RWPE2 (cell line): ENCODE data around the gene DPAGT1.

Experiments
- ATAC-seq: fragments of 200-7000 bp; cut with Tn5 transposase; 3 replicates; pipeline ENCODE4 v1.9.1; 2021; ENCODE audit warnings: low read depth
- DNase-seq: peaks from one replicate; pipeline ENCODE4 v3.0.0-alpha.2; 2020; ENCODE audit warnings: low spot score
- H3K27ac ChIP-seq: fragments of 450-650 bp; 2 replicates; pipeline ENCODE4 v1.5.1; 2017; ENCODE audit warnings: mild to moderate bottlenecking; ENCODE audit not compliant: poor library complexity, severe bottlenecking
- H3K27me3 ChIP-seq: fragments of 250-450 bp; sonication (Bioruptor Pico); 2 replicates; pipeline ENCODE4 v1.5.1; 2021; ENCODE audit warnings: mild to moderate bottlenecking, moderate library complexity; ENCODE audit not compliant: insufficient read depth, poor library complexity, severe bottlenecking
- H3K36me3 ChIP-seq: fragments of 250-450 bp; sonication (Bioruptor Pico); 2 replicates; pipeline ENCODE4 v1.5.1; 2020; ENCODE audit warnings: low read depth, mild to moderate bottlenecking, moderate library complexity
- H3K4me1 ChIP-seq: fragments of 250-450 bp; sonication (Bioruptor Pico); 2 replicates; pipeline ENCODE4 v1.5.1; 2021; ENCODE audit warnings: mild to moderate bottlenecking, moderate library complexity; ENCODE audit not compliant: insufficient read depth, poor library complexity, severe bottlenecking
- H3K4me3 ChIP-seq: fragments of 250-450 bp; sonication (Bioruptor Pico); 2 replicates; pipeline ENCODE4 v1.5.1; 2021; ENCODE audit warnings: mild to moderate bottlenecking, moderate library complexity; ENCODE audit not compliant: severe bottlenecking
- H3K9me3 ChIP-seq: fragments of 250-450 bp; sonication (Bioruptor Pico); 2 replicates; pipeline ENCODE4 v1.5.1; 2021; ENCODE audit warnings: mild to moderate bottlenecking, moderate library complexity; ENCODE audit not compliant: severe bottlenecking
- TF ChIP-seq, protein P1 (sequence below): fragments of 450-650 bp; IDR thresholded peaks from one replicate; pipeline ENCODE4 v1.5.1; 2017; ENCODE audit warnings: mild to moderate bottlenecking, moderate library complexity; ENCODE audit not compliant: poor library complexity, severe bottlenecking

Gene DPAGT1

DNA sequence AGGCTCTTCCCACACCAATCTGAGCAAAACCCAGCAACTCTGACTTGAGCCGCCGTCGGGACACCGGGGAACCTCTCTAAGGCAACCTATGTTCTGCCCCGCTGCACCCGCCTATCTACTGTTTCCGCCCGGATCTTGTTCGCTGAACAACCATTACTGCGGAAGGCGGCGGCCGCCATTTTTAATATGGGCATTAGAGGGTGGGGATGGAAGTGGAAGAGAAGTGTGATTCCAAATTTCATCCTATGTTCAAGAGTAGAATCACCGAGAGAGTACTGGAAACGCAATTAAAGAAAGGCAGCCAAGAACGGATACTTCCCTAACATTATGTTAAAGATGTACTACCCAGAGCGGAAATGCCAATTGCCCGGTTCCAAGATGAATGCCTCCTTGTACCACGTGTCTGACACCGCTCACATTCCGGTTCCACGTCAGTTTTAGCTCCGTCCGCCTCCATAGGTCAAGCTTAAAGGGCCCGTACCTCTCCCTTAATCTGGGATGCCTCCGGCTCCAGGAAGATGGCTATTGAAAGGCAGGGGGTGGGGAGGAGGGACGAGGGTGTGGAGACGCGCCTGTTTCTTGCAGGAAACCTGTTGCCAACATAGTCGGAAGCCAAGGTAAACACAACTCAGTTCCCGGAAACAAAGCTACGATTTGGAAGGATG, at the start of gene DPAGT1:
Gene DPAGT1, minus strand, starts transcription at position 95 of the 665 bp plus-strand sequence. CDS start 198 bp downstream, outside the sequence.
- peak; percentile 87 for ATAC-seq
- peak within 1 kb of the TSS; percentile 83 for H3K27ac ChIP-seq
- H3K27me3 ChIP-seq, result no peaks in the 10 kb centered on the region
- peak within 1 kb of the TSS; percentile 66 for H3K4me3 ChIP-seq
- no peaks in the 10 kb centered on the region for H3K9me3 ChIP-seq
- H3K36me3 ChIP-seq, result peaks cover 26% of the 10 kb centered on the region
- peaks cover 4% of the 10 kb centered on the region for H3K4me1 ChIP-seq
- peak; percentile 96 for DNase-seq
- TF ChIP-seq, protein P1, sequence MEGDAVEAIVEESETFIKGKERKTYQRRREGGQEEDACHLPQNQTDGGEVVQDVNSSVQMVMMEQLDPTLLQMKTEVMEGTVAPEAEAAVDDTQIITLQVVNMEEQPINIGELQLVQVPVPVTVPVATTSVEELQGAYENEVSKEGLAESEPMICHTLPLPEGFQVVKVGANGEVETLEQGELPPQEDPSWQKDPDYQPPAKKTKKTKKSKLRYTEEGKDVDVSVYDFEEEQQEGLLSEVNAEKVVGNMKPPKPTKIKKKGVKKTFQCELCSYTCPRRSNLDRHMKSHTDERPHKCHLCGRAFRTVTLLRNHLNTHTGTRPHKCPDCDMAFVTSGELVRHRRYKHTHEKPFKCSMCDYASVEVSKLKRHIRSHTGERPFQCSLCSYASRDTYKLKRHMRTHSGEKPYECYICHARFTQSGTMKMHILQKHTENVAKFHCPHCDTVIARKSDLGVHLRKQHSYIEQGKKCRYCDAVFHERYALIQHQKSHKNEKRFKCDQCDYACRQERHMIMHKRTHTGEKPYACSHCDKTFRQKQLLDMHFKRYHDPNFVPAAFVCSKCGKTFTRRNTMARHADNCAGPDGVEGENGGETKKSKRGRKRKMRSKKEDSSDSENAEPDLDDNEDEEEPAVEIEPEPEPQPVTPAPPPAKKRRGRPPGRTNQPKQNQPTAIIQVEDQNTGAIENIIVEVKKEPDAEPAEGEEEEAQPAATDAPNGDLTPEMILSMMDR, result no peak

DNA sequence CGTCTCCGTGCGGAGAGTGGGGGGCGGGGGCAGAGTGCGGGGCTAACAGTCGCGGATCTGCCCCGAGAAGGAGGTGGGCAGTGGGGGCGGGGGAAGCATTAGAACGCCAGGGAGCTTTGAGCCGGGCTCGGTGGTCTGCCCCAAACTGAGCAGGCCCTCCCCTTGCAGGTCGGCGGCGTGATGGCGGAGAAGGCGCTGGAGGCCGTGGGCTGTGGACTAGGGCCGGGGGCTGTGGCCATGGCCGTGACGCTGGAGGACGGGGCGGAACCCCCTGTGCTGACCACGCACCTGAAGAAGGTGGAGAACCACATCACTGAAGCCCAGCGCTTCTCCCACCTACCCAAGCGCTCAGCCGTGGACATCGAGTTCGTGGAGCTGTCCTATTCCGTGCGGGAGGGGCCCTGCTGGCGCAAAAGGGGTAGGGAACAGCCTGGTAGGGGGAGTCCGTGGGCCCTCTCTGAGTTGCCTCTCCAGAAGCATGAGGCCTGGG, 48.2 kb upstream of the DPAGT1 start:
- DNase-seq (no peak), ATAC-seq (no peak)
- H3K27ac ChIP-seq, result no peak overlapping the region
- no peak overlapping the region for H3K4me3 ChIP-seq
- no peaks in the 10 kb centered on the region for H3K4me1 ChIP-seq
- no peaks in the 10 kb centered on the region for H3K27me3 ChIP-seq
- no peaks in the 10 kb centered on the region for H3K9me3 ChIP-seq
- H3K36me3 ChIP-seq, result no peaks in the 10 kb centered on the region
- TF ChIP-seq, protein P1, result no peak

DNA sequence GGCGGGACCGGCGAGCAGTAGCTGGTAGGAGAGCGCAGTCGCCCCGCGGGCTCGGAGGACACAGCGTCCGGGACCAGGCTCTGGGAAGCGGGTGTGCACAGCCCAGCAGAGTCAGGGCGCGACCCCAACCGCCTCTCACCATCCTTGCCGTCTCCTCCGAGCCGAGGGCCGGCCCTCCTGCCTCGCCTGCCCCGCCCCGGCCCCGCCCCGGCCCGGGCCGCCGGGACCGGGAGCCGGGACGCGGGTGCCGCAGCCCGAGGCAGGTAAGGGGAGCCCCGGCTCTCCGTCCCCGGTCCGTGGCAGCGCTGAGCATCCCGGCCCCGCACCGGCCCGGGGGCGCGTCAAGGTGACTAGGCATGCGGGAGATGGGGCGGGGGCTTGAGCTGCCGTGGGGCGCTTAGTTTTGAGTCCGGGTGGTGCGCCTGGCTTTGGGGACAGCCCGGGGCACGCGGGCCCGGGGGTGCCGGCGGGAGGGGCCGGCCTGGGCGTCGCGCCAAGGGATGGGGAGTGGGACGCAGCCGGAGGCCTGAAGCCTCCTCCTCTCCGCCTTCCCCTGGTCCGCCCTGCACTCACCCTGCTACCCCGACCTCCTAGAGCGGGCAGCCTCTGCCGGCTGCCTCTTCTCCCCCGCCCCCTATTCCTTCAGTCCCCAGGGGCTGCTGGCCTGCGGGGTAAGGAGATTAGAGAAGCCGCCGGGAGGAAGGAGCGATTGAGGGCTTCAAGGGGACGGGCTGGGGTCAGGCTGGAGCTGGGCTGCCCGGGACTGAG, 47.5 kb upstream of the DPAGT1 start, which contains the start of gene ABCG4:
Gene ABCG4, plus strand, starts transcription at position 35 of the 768 bp plus-strand sequence. CDS start 914 bp downstream, outside the sequence.
- Histone ChIP-seq H3K9me3 (no peaks in the 10 kb centered on the region), H3K4me1 (no peaks in the 10 kb centered on the region), H3K27me3 (no peaks in the 10 kb centered on the region), H3K4me3 (peak within 1 kb of the TSS; percentile 37), H3K36me3 (no peaks in the 10 kb centered on the region), H3K27ac (no peak within 1 kb of the TSS)
- ATAC-seq (peak; percentile 41), DNase-seq (no peak)
- TF ChIP-seq, protein P1, result no peak

DNA sequence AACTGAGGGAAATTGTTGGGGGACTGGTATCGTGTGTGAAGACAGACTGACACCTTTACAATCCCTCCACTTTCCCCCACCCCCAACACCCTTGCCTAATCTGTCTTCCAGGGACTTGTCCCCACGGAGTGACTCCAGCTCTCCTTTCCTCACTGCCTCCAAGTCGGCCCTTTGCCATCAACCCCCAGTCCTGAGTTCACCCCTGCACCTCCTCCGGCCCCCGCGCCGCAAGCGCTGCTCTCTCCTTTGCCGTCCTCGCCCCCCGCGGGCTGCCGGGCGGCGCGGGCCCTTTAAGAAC, 47.0 kb upstream of the DPAGT1 start:
- TF ChIP-seq, protein P1, result no peak
- Histone ChIP-seq H3K27me3 (no peaks in the 10 kb centered on the region), H3K36me3 (no peaks in the 10 kb centered on the region), H3K4me1 (no peaks in the 10 kb centered on the region), H3K4me3 (peak overlapping the region; percentile 37), H3K9me3 (no peaks in the 10 kb centered on the region), H3K27ac (no peak overlapping the region)
- no peak for DNase-seq
- ATAC-seq, result no peak
